Loucy (cell line): ENCODE data around the gene OR4K5.

Experiments
- CTCF ChIP-seq: fragments of 200-600 bp; sonication (generic); conservative IDR thresholded peaks from 2 replicates; pipeline ENCODE4 v1.5.1; 2014; ENCODE audit warnings: mild to moderate bottlenecking, antibody characterized with exemption, low read length
- EZH2phosphoT487 ChIP-seq: fragments of 200-600 bp; IDR thresholded peaks from 2 replicates; pipeline ENCODE4 v1.6.1; 2018; ENCODE audit warnings: antibody characterized with exemption, mild to moderate bottlenecking, moderate library complexity, borderline replicate concordance

DNA sequence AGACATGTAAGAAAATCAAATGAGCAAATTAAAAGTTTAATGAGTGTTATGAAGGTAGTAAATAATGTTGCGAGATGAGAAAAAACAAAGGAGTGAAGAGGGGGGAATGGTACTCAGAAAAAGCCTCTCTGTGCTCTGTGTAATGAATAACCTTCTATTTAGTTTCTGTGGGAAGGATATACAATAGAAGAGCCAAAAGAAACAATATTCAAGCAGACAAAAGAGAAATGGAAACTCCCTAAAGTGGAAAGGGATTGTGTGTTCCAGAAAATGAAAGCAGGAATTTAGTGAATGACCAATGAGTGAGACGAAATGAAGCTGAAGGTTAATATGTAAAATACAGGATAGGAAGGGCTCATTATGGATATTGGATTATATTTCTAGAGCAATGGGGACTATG lies 28.8 kb downstream of the OR4K5 start:
- TF ChIP-seq CTCF = no peak
- no peak for TF ChIP-seq EZH2phosphoT487
